CD1c-positive myeloid dendritic cell (primary cell): Measurements from ENCODE around the gene HMCN2.

ENCODE experiments used
- DNase-seq: peaks from one replicate; pipeline ENCODE4 v3.0.0-alpha.2; 2016; ENCODE audit errors: extremely low spot score

The HMCN2 gene

GRCh38 chr9:130308081-130308571 lies 42.6 kb downstream of the HMCN2 start:
- no peak for DNase-seq

DNA sequence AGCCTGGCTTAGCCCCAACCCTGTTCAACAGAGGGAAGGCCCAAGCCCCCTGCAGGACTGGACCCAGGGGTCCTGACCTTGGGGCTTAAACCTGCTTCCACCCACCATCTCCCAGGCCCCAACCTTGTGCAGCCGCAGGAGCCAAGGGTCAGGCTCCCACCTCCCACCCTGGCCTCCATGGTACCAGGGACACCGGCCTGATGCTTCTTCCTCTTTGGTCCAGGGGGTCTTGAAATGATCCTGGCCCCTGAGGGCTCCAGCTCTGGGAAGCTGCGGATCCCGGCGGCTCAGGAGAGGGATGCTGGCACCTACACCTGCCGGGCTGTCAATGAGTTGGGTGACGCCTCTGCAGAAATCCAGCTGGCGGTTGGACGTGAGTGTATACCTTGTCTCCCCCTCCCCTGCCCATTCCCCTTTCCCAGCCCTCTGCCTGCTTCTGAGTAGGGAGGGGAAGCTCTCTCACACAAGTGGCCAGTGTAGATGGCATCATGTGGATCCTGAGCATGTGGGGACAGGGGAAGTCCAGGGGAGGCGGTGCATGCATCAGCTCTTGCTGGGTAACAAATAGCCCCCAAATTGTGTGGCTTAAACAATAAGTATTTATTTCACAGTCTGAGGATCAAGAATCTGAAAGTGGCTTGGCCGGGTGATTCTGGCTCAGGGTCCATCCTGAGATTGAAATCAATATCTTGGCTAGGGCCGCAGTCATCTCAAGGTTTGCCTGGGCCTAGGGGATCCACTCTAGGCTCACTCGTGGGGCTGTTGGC lies 44.3 kb downstream of the HMCN2 start:
- no peak for DNase-seq

- DNase-seq, result no peak
These were observed 44.9 kb downstream of the HMCN2 start for GRCh38 chr9:130310456-130310855.

GRCh38 chr9:130311003-130311402 lies 45.4 kb downstream of the HMCN2 start:
- DNase-seq, result no peak

- DNase-seq, result no peak
These were observed 46.0 kb downstream of the HMCN2 start for GRCh38 chr9:130311408-130312140.

- DNase-seq, result no peak
These were observed 47.7 kb downstream of the HMCN2 start for GRCh38 chr9:130313103-130313858.

DNA sequence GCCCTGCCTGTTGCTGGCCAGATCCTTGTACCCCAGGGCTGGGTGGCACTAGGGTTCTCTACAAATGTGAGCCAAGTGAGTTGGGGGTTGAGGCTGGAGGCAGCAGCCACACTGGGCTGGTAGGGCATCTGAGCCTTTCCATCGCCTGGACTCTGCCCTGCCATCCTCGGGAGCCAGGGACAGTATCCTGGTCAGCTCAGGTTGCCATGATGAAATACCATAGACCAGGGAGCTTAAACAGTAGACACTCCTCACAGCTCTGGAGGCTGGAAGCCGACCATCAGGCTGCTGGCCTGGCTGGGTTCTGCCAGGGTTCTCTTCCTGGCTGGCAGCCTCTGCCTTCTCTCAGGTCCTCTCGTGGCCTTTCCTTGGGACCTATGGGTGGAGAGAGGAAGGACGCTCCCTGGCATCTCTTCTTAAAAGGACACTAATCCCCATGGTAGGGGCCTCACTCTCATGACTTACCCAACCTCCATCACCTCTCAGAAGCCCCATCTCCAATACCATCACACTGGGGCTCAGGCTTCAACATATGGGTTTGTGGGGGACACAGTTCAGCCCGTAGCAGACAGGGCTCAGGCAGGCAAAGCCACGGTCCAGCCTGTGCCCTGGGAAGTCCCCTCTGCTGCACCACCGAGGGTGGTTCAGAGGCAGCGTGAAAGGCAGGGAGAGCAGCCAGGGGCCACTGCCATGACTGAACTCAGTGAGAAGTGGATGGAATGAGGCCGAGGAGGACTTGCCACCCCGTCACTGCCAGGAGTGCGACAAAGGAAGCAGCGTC lies 50.1 kb downstream of the HMCN2 start:
- DNase-seq, result no peak

- no peak for DNase-seq
These were observed 50.9 kb downstream of the HMCN2 start for GRCh38 chr9:130316430-130316829.

- DNase-seq, result no peak
These were observed 53.7 kb downstream of the HMCN2 start for GRCh38 chr9:130319300-130319699.

DNA sequence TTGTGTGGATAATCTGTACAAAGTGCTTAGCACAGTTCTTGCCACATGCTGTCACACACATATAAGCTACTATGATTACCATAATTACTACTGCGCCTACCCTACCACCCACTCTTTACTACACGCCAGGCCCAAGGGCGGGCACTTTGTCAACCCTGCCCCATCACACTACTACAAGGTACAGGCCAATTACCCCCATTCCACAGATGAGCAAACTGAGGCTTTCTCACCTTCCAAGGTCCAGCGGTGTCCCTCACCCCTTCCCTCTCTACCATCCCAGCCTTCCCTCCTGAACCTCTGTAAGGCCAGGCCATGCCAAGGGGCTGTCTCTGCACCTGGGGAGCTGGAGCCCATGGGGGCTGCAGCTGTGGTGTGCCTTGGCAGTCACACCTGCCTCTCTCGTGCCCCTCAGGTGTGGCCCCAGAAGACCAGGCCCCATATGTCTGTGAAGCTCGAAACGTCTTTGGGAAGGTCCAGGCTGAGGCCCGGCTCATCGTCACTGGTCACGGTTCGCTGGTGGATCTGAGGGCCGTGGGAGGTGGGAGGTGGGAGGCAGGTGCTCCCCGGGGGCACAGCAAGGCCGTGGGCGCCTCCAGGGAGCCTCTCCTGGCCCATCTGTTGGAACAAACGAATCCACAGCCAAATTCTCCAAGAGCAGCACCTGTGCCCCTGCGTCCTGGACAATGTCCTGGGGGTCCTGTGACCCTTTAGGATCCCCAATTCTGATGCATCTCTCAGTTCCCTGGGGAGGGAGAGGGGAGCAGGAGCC lies 54.6 kb downstream of the HMCN2 start:
- no peak for DNase-seq

- no peak for DNase-seq
These were observed 55.3 kb downstream of the HMCN2 start for GRCh38 chr9:130320723-130321481.

GRCh38 chr9:130321539-130321938 lies 56.0 kb downstream of the HMCN2 start:
- no peak for DNase-seq

DNA sequence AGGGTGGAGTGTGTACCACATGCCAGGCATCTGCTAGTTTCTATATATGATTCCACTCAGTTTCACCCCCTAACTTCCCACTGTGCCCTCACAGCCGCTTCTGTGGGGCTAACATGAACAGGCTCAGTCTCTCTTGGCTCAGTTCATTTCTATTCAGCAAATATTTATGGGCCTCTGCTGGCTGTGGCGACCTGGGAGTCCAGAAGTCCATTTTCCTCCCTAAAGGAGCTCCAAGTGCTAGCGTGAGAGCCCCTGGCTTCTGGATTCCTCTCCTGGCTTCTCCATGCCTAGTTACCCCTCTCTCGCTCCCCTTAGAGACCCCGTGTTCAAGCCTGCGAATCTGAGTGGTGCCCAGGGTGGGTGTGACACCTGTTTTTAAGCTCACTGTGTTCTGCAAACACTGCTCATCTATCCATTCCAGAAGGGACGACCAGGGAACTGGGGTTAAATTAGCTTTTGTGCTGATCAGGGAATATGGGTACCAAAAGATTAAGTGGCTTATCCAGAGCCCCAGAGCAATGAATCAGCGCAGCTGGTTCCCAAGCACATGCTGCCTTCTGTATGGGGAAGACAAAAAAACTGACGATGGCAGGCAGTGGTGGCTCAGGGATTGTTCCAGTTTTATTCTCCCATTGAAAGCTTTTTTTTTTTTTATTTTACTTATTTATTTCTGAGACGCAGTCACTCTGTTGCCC lies 57.6 kb downstream of the HMCN2 start:
- DNase-seq, result no peak

GRCh38 chr9:130325921-130326320 lies 60.4 kb downstream of the HMCN2 start:
- no peak for DNase-seq

GRCh38 chr9:130327070-130327780 lies 61.7 kb downstream of the HMCN2 start:
- DNase-seq, result no peak

DNA sequence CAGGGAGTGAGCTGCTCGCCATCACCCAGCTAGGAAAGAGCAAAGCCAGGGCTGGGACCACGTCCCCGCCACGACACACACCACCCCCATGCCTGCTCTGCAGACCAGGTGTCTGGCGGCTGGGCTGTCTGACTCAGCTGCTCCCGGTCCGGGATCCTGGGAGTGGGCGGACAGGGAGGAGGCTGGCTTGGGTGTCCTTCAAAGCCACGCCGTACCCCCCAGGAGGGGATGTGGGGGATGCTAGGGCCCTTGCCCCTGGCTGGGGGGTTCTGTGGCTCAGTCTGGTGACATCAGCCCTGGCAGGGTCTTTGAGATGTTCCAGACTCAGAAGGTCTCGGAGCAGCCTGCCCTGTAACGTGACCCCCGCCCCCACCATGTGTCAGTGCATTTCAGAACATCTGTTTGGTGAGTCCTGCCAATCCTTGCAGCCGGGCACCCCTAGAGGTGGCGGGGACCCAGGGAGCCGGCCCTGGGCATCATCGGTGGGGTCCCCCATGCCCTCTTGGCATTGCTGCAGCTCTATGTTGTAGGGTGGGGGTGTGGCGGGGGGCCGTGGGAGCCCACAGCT lies 62.3 kb downstream of the HMCN2 start:
- DNase-seq, result no peak

- no peak for DNase-seq
These were observed 62.8 kb downstream of the HMCN2 start for GRCh38 chr9:130328349-130328801.

DNA sequence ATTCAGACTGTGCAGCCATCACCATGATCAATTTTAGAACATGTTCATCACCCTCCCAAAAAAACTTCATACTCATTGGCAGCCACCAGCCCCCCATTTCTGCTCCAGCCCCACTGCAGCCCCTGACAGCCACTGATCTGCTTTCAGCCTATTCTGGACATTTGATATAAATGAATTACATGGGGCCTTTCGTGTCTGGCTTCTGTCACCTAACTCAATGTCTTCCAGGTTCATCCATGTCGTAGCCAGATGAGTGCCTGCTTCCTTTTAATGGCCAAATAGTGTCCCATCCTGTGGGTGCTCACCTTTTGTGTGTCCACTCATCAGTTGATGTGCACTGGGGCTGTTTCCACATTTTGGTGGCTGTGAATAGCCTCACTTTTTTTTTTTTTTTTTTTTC lies 63.5 kb downstream of the HMCN2 start:
- DNase-seq, result no peak
